Activated CD4-positive, alpha-beta T cell treated with anti-CD3 and anti-CD28 coated beads, Interleukin-10, Interleukin-2, amounts not matched to agents 100 ng/mL and 50 ng/mL, durations not matched to agents 16 hours and 8 hours (primary cell): ENCODE results near the gene CNIH3.
"Not testable (repeated sequence)": the region's sequence is repeated elsewhere in the genome, so short reads cannot be mapped to it uniquely, and the experiment has no call there.

Experiments used
- DNase-seq: peaks from one replicate; pipeline ENCODE4 v3.0.0-alpha.2; 2020

CNIH3 gene

GRCh38 chr1:224647449-224647848 is 31.3 kb downstream of the CNIH3 start:
- DNase-seq = no peak

- no peak for DNase-seq
These were observed 34.2 kb downstream of the CNIH3 start for GRCh38 chr1:224650290-224650689.

- no peak for DNase-seq
These were observed 35.1 kb downstream of the CNIH3 start for GRCh38 chr1:224651188-224651587.

GRCh38 chr1:224656392-224656791 is 40.3 kb downstream of the CNIH3 start:
- no peak for DNase-seq

GRCh38 chr1:224660074-224660473 is 44.0 kb downstream of the CNIH3 start:
- DNase-seq = no peak

GRCh38 chr1:224662870-224663269 is 46.8 kb downstream of the CNIH3 start:
- DNase-seq = no peak

- DNase-seq = no peak
These were observed 48.9 kb downstream of the CNIH3 start for GRCh38 chr1:224665016-224665415.

- DNase-seq = no peak
These were observed 50.0 kb downstream of the CNIH3 start for GRCh38 chr1:224666078-224666477.

GRCh38 chr1:224666913-224667312 is 50.8 kb downstream of the CNIH3 start:
- no peak for DNase-seq

GRCh38 chr1:224668984-224669383 is 52.9 kb downstream of the CNIH3 start:
- DNase-seq = no peak

GRCh38 chr1:224669403-224669802 is 53.3 kb downstream of the CNIH3 start:
- no peak for DNase-seq

- no peak for DNase-seq
These were observed 54.4 kb downstream of the CNIH3 start for GRCh38 chr1:224670506-224670905.

- no peak for DNase-seq
These were observed 55.0 kb downstream of the CNIH3 start for GRCh38 chr1:224671076-224671475.

GRCh38 chr1:224673141-224673540 is 57.0 kb downstream of the CNIH3 start:
- no peak for DNase-seq

- DNase-seq = no peak
These were observed 59.5 kb downstream of the CNIH3 start for GRCh38 chr1:224675590-224675989.

- no peak for DNase-seq
These were observed 60.4 kb downstream of the CNIH3 start for GRCh38 chr1:224676551-224676950.

- no peak for DNase-seq
These were observed 62.1 kb downstream of the CNIH3 start for GRCh38 chr1:224678168-224678567.

- DNase-seq = no peak
These were observed 63.5 kb downstream of the CNIH3 start for GRCh38 chr1:224679606-224680005.

- DNase-seq = no peak
These were observed 65.7 kb downstream of the CNIH3 start for GRCh38 chr1:224681816-224682215.

- no peak for DNase-seq
These were observed 67.8 kb downstream of the CNIH3 start for GRCh38 chr1:224683936-224684335.

- DNase-seq = peak; percentile 16
These were observed 68.9 kb downstream of the CNIH3 start for GRCh38 chr1:224684979-224685425.

GRCh38 chr1:224686140-224686539 is 70.0 kb downstream of the CNIH3 start:
- DNase-seq = not testable (repeated sequence)

- no peak for DNase-seq
These were observed 71.3 kb downstream of the CNIH3 start for GRCh38 chr1:224687465-224687864.

GRCh38 chr1:224689374-224689773 is 73.3 kb downstream of the CNIH3 start:
- DNase-seq = no peak

- DNase-seq = no peak
These were observed 74.5 kb downstream of the CNIH3 start for GRCh38 chr1:224690576-224690975.
